Measurements from ENCODE around the gene MED13L. TPM values are rescaled to one million over a fixed set of nuclear protein-coding genes. Genes with fewer than 3 reads are reported as not detected.

The MED13L gene
- total RNA-seq, 4 donors from 2014 or later = 158 to 247 (median 166) TPM

DNA sequence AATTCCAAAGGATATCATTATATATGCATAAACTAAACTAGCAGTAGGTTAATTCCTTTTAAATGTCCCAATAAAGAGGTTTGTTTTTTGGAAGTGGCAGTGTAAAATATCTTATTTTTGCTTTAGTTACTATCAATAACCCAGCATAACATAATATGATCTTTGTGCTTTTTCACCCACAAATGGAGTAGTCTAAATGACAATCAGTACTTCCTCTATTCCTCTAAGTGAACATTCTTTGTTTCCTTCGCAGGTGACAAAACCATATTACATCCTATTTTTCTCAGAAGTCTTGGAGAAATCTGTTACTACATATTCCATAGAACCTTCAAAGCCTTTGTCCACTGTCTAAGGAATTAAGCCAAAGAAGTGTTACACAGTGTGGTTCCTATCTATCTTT is 62.5 kb downstream of the MED13L start:
- no peak overlapping the region for H3K4me3 ChIP-seq (ENCODE audit: low read depth, poor library complexity, severe bottlenecking)
- no peak for DNase-seq (ENCODE audit: low spot score in 2 of 2)
- TF ChIP-seq POLR2A (IDR thresholded peaks at IDR 0.05) = no peak
- WGBS, 2 donors = 84 to 91% methylated on average over 1 of the region's 1 CpG
- intact Hi-C loops (cut with DNase I; ENCODE audit: low total_unique reads) = no loop called here

DNA sequence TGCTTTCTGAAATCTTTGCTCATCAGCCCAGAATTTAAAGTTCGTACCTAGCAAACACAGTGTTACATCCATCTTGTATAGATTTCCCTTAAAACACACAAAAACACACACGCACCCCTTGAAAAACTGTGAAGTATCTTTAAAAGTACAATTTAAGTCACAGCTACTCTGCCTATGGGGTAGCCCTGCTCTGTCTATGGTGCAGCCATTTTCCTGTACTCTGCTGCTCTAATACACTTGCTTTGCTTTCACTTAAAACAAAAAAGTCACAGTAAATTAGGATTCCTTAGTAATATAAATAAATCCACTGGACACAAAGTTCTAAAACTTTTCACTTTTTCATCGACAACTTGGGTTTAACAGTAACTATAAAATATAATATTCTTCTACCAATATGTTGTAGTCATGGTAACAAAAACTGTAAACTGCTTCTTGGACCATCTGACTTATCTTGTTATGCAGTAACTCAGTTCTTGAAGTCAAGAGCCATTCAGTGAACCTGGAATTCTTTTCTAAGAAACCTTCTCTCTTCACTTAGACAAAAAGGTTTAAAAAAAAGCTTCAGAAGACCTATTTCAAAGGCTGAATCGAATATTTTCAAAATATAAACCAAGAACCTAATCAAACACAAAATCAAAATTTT is 63.5 kb downstream of the MED13L start:
- intact Hi-C loops (cut with DNase I; ENCODE audit: low total_unique reads) = no loop called here
- no peak for DNase-seq (ENCODE audit: low spot score in 2 of 2)
- TF ChIP-seq POLR2A (IDR thresholded peaks at IDR 0.05) = no peak
- TF ChIP-seq, protein P1, sequence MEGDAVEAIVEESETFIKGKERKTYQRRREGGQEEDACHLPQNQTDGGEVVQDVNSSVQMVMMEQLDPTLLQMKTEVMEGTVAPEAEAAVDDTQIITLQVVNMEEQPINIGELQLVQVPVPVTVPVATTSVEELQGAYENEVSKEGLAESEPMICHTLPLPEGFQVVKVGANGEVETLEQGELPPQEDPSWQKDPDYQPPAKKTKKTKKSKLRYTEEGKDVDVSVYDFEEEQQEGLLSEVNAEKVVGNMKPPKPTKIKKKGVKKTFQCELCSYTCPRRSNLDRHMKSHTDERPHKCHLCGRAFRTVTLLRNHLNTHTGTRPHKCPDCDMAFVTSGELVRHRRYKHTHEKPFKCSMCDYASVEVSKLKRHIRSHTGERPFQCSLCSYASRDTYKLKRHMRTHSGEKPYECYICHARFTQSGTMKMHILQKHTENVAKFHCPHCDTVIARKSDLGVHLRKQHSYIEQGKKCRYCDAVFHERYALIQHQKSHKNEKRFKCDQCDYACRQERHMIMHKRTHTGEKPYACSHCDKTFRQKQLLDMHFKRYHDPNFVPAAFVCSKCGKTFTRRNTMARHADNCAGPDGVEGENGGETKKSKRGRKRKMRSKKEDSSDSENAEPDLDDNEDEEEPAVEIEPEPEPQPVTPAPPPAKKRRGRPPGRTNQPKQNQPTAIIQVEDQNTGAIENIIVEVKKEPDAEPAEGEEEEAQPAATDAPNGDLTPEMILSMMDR (IDR thresholded peaks at IDR 0.05) = no peak
- no peak overlapping the region for H3K4me3 ChIP-seq (ENCODE audit: low read depth, poor library complexity, severe bottlenecking)
- 81 to 87% methylated on average over 4 of the region's 4 CpGs for WGBS, 2 donors

DNA sequence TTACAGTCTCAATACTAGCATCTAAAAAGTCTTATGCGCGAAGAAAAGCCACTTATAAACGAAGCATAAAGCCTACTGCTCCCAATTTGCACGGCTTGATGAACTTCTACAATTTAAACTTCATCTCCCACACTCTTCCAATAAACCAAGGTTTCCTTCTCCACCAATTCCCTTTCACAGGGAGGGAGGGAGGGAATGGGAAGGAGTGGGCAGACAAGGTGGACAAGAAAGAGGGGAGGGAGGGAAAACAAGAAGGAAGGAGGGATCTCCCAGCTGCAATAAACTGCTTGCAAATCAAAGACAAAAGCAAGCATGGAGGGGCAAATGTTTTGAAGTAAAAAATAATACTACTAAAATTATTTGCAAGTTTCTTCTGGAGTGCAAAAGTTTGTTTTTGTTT is 64.5 kb downstream of the MED13L start:
- H3K4me3 ChIP-seq (ENCODE audit: low read depth, poor library complexity, severe bottlenecking) = no peak overlapping the region
- intact Hi-C loops (cut with DNase I; ENCODE audit: low total_unique reads) = no loop called here
- no peak for DNase-seq (ENCODE audit: low spot score in 2 of 2)
- 74 to 77% methylated on average over 4 of the region's 4 CpGs for WGBS, 2 donors
- no peak for TF ChIP-seq POLR2A (IDR thresholded peaks at IDR 0.05)
- TF ChIP-seq, protein P1 (IDR thresholded peaks at IDR 0.05) = no peak

DNA sequence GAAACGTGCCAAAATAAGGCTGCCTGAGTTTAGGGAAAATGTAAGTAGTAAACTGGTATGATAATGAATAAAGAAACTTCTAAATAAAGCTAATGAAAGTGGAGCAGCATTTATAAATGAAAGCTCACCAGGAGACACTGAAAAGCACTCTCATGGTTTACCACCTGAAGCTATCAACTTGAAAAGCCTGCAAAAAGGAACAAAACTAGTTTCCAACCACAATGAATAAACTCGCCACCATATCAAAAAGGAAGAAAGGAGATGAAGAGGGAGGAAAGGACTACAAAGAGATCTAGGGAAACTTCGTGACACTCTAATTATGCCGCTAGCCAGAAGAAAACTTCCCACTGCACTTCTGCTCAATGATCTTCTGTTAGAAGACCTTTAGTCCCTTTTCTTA is 66.7 kb downstream of the MED13L start:
- no peak for DNase-seq (ENCODE audit: low spot score in 2 of 2)
- no peak for TF ChIP-seq POLR2A (IDR thresholded peaks at IDR 0.05)
- TF ChIP-seq, protein P1 (IDR thresholded peaks at IDR 0.05) = no peak
- no peak overlapping the region for H3K4me3 ChIP-seq (ENCODE audit: low read depth, poor library complexity, severe bottlenecking)
- intact Hi-C loops (cut with DNase I; ENCODE audit: low total_unique reads) = no loop called here
- WGBS, 2 donors = 68 to 80% methylated on average over 4 of the region's 4 CpGs

DNA sequence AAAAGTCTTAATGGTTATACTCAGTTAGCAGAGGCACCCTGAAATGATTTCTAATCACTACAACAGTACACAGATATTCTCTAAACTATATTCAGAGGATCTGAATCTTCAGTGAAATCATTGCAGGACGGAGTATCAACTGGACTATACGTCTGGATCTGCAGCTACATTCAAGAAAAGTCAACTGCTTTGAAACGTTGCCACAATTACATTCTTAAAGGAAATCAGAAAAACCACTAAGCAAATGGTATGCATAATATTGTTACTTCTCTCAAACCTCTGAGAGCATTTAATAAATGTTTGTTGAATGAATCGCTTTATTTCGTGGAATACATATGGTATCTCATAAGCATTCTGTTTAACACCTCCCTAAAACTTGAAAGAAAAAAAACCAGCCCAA is 67.4 kb downstream of the MED13L start:
- no peak for DNase-seq (ENCODE audit: low spot score in 2 of 2)
- WGBS, 2 donors = 71 to 73% methylated on average over 5 of the region's 5 CpGs
- intact Hi-C loops (cut with DNase I; ENCODE audit: low total_unique reads) = no loop called here
- TF ChIP-seq, protein P1 (IDR thresholded peaks at IDR 0.05) = no peak
- no peak for TF ChIP-seq POLR2A (IDR thresholded peaks at IDR 0.05)
- no peak overlapping the region for H3K4me3 ChIP-seq (ENCODE audit: low read depth, poor library complexity, severe bottlenecking)

DNA sequence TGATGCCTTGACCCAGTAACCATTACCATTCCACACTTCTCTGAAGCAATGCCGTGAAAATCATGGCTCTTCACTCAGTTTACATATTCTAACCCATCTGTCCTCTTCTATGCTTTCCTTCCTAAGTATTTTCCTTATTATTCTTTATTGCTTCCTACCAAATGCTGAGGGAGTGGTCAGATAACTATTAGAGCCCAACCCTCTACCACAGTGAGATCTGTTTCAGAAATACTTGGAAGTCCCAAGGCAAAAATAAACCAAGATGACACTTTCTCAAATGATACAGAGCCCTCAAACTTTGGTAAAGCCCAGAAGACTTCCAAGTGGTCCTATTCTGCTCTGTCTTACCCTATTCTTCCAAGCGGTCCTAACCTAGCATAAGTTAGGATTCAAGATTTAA is 68.0 kb downstream of the MED13L start:
- DNase-seq (ENCODE audit: low spot score in 2 of 2) = no peak
- TF ChIP-seq, protein P1 (IDR thresholded peaks at IDR 0.05) = no peak
- no peak for TF ChIP-seq POLR2A (IDR thresholded peaks at IDR 0.05)
- H3K4me3 ChIP-seq (ENCODE audit: low read depth, poor library complexity, severe bottlenecking) = no peak overlapping the region
- 79 to 86% methylated on average over 2 of the region's 2 CpGs for WGBS, 2 donors
- intact Hi-C loops (cut with DNase I; ENCODE audit: low total_unique reads) = no loop called here

Data from lower leg skin (tissue), 4 donors.